NCI-H82 treated with DMSO at 0.1 percent for 48 hours (cell line): ENCODE results near the gene DLAT.
"Not testable (repeated sequence)": the region's sequence is repeated elsewhere in the genome, so short reads cannot be mapped to it uniquely, and the experiment has no call there.

ENCODE experiments used
- DNase-seq: peaks from one replicate; lab custom pipeline; 2025; ENCODE audit not compliant: unreplicated experiment; lab: John Stamatoyannopoulos, UW

DLAT gene

GRCh38 chr11:112024773-112025678, at the start of gene DLAT:
Gene DLAT, plus strand, starts transcription at chr11:112025408. Its CDS starts 65 bp downstream, at chr11:112025473.
- DNase-seq, result peak; percentile 64

DNA sequence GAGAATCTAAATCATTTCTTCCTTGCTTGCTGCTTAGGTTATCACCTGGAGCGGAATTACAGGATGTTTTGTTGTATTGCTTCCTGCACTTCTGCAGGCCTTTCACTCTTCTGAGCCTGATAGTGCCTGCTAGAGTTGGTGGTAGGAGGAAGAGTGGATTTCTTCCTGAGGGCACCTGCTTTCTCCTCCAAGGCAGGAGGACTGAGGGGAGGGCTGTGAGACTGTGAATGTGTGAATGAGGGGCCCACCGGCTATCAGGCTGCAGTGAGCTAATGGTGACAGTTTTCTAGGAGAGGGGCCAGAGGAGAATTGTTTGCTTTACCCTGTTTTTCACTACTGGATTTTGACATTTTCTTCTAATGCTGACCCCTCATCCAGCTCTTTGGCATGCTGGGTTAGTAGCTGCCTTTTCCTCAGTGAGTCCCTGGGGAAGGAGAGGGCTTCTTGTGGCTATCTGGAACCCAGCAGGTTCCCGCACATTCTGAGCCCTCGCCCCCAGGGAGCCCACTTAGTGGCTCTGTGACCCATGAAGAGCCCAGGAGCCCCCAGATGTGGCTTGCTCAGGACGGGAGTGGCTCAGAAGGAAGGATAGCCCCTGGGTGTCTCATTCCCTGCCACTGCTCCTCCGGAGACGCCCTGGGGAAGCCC, 49.0 kb upstream of the DLAT start:
- DNase-seq, result no peak

DNA sequence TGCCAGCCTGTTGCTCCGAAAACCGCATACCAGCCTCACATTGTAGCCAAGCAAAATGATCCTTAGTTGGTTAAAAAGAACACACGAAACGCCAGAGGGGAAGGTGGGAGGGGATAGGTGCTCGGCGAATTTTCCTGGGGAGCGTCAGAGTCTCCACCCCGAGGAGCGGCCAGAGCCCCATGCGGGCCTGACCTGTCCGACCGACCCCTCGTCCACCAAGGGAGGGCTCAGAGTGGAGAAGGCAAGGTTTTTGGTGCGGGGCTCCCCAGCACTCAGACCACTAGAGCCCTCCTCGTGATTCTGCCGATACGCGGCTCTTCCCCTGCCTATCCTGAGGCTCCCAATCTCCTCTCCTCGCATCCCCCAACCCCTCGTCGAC, 48.5 kb upstream of the DLAT start:
- no peak for DNase-seq

DNA sequence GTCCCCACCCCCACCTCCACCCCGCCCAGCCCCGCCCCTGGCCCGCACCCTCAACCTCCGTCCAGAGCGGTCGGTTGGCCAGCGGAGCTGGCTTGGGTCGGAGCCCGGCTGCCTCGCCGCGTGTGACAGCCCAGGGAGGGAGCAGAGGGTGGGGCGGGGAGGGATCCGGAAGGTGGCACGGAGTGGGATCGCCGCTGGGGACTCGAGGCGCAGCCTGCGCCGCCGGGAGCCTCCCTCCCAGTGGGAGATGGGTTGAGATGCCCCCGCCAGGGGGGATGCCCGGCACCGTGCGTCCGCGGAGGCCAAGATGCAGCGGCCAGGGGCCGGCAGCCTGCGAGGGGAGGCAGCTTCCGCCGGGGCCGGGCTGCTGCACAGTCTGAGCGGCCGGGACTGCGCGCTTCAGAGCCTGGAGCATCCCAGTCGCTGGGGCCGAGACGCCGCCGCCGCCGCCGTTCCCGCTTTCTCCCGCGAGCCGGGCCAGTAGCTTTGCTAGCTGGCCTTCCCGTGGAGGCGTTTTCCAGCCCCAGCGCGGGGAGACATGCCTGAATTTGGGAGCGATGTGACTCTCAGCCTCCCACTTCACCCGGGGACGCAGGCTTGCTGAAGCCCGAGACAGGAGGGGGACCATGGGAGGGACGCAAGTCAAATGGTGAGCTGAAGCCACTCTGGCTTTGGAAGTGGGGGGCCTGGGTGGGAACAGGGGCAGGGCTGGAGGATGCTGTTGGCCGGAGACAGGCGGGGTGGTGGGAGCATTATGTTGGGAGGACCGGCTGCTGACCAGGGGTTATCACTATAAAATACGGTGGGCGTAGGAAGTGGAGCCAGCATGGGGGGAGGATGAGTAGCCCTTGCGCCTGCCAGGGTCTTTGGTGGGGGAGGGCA, 47.8 kb upstream of the DLAT start:
- DNase-seq, result no peak

GRCh38 chr11:111978028-111978771, 47.0 kb upstream of the DLAT start:
- DNase-seq, result no peak

GRCh38 chr11:111980062-111980461, 45.1 kb upstream of the DLAT start:
- DNase-seq, result no peak

DNA sequence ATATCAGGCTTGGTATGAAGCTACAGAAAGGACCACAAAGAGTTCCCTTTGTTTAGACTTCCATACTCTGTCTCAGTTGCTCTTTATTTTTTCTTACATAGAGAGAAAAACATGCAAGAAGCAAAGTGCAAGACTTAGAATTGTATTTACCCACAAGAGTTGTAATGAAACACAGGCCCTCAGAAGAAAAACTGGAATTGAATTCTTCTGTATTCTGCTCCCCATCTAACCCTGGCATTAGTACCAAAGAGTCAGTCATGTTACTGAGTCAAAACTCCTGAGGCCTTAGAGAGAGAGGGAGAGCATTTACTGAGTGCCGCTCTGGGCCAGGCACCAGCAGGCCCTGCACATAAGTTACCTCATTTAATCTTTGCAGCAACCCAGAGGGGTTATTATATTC, 43.9 kb upstream of the DLAT start:
- no peak for DNase-seq

DNA sequence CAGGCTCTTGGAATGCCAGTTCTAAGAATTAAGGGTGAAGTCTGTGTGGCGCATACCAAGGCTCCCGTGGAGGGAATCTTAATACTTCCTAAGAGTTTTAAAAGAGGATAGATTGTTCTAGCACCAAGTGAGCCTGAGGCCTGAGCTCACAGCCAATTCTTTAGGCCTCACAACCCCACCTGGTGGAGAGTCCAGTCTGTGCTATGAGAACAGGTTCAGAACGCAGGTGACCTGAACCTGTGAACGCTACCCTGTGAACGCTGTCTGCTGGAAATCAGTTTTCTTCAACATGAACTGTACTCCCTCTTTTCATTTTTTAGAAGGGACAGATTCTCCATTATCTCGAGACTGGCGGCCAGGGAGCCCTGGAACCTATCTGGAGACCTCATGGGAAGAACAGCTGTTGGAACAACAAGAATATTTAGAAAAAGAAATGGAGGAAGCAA, 43.2 kb upstream of the DLAT start:
- DNase-seq, result no peak

DNA sequence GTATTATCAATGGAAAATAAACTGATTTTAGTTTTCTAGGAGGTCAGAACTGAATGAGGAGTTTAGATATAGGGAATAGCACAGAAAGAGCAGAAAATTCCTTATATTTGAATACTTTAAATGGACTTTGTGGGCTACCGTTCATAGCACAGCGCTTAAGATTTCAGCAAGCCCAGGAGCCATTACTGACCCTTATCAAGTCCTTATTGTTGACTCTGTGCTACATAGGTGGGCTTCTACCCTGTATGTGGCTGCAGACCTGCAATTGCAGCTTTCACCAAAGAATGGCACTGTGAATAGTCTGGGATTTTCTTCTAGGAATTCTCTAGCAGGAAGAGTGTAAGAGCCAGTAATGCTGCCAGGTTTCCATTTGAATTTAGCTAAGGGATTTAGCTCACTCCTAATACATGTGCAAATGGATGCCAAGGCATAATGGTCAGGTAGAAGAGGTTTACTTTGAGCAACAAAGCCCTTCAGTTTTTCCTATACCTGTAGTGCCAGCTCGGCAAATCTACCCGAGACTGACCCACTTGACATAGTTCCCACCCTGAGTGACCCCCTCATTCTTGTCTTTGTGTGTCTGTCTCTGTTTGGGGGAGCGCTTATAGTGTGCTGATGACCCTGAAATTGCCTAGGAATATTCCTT, 42.5 kb upstream of the DLAT start:
- DNase-seq, result no peak

GRCh38 chr11:111983187-111983986, 41.8 kb upstream of the DLAT start:
- DNase-seq, result no peak

DNA sequence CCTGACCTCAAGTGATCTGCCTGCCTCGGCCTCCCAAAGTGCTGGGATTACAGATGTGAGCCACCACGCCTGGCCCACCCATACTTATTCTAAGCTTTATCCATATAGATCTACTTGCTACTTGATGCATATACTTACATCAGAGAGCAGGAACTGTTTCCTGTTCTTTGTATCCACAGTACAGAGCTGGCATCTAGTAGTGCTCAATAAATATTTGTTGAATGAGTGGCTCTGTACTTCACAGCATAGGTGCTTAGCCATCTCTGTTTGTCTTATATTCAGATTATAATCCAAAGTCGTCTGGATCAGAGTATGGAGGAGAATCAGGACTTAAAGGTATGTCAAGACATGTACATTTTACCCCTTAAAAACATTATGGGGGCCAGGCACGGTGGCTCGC, 38.6 kb upstream of the DLAT start:
- no peak for DNase-seq

DNA sequence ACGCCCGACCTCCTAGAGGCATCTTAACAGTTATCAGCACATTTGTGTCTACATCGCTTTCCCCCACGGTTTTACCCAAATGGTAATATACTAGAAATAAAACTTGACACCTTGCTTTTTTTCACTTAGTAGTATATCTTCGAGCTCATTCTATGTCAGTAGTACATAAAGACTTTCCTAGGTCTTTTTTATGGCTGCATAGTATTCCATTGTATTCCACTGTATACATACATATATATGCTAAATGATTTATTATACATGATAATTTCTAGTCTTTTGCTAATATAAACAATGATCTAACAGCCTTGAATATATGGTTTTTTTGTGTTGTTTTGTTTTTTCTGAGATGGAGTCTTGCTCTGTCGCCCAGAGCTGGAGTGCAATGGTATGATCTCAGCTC, 34.8 kb upstream of the DLAT start:
- no peak for DNase-seq

DNA sequence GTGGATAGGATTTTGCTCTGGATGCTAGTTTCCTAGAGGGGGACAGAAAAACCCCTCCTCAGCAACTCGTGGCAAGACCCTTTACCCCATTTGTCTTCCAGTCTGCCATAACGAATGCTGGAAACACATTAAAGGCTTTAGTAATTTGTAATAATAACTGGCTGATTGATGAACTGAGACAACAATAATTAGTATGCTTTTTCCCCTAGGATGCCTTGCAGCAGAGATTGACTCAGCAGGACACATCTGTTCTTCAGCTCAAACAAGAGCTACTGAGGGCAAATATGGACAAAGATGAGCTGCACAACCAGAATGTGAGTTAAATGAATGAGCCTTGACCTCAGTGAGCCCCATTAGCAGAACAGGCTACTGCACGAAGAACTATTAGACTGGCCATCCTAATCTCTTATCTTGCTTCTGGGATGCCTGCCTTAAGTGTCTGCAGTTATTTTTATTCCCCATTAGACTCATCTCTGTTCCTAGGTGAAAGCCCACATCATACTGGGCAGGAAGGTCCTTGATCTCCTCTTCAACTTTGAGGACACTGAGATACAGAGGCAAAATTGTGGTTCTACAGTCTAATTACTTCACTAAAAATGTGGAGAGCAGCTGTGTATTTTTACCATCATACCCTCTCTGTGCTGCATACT, 32.9 kb upstream of the DLAT start:
- no peak for DNase-seq

GRCh38 chr11:111996129-111996528, 29.1 kb upstream of the DLAT start:
- no peak for DNase-seq

GRCh38 chr11:111996669-111997068, 28.5 kb upstream of the DLAT start:
- DNase-seq, result not testable (repeated sequence)

DNA sequence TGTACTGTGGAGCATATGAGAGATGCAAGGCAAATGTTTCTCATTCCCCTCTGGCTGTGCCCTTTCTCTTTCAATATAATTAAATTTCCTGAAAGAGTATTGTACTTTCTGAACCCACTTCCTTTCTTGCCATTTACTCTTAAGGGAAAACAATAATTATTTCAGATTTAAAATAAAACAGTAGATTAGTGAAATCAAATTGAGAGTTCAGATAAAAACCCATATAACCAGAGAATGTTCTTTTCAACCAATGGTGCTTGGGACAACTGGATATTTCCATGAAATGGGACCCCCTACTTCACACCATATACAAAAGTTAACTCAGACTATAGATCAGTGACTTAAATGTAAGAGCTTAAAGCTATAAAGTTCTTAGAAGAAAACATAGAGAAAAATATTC, 26.1 kb upstream of the DLAT start:
- no peak for DNase-seq

DNA sequence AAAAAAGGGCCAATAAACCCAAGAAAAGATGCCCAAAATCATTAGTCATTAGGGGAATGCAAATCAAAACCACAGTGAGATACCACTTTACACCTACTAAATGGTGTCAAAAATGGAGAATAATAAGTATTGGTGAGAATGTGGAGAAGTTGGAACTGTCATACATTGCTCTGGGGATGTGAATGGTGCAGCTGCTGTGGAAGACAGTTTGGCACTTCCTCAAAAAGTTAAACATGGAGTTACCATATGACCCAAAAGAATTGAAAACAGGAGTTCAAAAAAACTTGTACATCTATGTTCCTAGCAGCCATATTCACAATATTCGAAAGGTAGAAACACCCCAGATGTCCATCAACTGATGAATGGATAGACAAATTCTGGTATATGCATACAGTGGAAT, 24.5 kb upstream of the DLAT start:
- DNase-seq, result no peak

- DNase-seq, result no peak
Observed at GRCh38 chr11:112002491-112003216, 22.6 kb upstream of the DLAT start.
